HG03521 (cell line): ENCODE data around the gene CHIT1.

Experiments
- ATAC-seq: cut with Tn5 transposase; IDR thresholded peaks from one replicate; pipeline ENCODE4 v1.9.1; 2021; ENCODE audit warnings: mild to moderate bottlenecking, moderate library complexity; ENCODE audit not compliant: unreplicated experiment

Gene CHIT1

DNA sequence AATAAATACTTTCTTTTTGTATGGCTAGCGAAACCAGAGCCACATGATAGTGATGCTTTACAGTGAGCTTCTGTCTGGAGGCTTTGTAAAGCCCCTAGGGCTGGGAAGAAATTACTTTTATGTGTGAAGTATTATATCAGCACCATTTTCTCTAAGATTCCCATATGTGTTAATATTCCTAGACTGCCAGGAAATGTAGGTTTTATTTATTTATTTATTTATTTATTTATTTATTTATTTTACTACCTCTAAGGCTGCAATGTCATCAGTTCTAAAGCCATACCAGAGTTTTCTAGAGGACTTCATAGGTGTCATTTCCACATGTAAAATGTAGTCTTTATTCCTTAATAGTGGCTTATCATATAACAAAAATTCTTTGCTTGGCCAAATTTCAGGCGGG, 38.5 kb downstream of the CHIT1 start:
- ATAC-seq: no peak

DNA sequence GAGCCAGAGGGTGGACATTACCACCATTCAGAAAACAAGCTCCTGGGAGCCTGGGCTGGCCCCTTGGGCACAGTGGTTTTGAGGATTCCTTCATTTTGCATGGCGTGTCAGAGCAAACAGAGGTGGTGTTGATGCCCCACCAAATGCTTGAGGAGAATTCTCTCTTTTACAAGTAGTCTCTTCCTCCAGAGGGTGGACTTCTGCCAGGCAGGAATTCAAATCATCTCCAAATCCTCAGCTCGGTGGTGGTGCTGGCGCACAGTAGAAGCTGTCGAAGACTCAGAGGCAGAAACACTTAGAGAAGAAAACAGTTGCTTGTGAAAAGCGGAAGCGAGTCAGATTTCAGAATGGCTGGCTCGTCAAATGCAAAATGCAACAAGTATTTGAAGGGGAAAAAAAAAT, 39.5 kb downstream of the CHIT1 start:
- no peak for ATAC-seq

DNA sequence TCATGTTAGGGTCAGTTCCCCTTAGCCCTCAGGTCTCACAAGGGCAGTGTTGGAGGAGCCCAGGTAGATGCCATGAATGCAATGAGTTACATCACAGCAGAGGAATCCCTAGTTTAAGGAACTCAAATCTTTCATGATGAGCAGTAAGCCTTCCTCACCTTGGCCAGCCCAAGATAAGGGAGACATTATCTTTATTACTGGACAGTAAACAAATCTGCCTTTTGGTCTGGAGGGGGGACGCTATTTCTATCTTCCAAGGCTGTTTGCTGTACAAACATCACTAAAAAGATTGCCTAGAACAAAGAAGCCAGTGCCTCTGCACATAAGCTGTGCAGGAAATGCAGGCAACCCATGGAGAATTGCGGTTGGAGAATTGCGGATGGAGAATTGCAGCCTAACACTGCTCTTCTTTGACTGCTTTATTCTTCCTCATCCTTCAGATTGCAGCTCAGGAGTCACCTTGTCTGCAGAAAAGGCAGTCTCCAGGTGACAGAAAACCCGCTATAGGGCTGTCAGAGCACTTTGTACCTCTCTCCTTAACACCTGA, 40.7 kb downstream of the CHIT1 start:
- ATAC-seq: no peak

DNA sequence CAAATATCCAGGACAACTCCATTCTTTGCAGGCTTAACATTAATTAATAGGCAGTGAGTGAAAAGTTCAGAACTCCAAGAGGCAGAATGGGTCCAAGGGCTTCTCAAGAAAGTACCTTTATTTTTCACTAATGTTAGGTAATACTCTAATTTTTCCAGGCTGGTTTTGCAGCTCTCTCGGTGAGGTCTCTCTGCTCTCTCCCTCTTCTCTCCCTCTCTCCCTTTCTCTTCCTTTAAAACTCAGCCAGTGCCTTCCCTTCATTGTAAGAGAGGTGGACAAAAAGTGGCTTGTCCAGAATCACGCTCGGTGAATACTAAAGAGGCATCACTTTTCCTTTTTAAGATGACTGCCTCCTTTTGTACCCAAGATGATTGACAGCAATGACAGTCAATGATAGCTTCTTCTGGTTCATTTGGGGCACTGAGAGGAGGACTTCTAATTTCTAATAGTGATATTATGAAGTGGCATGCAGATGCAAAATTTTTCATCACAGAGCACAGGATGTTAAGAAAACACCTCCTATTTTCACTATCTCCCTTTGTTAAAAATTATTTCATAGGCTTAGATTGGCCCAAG, 41.7 kb downstream of the CHIT1 start:
- ATAC-seq: no peak

DNA sequence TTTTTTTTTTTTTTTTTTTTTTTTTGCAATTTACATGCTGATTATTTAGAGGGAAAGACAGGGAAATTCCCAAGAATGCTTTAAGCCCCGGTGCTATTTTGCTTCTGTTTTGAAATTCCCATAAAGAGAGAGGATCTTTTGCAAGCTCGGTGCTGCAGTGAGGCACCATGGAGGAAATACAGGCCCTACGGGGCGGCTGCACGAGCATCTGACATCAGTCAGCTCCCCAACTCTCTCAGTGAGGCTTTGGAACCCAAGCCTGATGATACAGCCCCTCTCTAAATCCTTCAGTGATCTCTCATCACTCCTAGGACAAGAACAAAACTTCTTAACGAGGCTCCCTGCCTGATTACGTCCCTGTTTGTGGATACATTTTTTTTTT, 42.2 kb downstream of the CHIT1 start:
- ATAC-seq: no peak

DNA sequence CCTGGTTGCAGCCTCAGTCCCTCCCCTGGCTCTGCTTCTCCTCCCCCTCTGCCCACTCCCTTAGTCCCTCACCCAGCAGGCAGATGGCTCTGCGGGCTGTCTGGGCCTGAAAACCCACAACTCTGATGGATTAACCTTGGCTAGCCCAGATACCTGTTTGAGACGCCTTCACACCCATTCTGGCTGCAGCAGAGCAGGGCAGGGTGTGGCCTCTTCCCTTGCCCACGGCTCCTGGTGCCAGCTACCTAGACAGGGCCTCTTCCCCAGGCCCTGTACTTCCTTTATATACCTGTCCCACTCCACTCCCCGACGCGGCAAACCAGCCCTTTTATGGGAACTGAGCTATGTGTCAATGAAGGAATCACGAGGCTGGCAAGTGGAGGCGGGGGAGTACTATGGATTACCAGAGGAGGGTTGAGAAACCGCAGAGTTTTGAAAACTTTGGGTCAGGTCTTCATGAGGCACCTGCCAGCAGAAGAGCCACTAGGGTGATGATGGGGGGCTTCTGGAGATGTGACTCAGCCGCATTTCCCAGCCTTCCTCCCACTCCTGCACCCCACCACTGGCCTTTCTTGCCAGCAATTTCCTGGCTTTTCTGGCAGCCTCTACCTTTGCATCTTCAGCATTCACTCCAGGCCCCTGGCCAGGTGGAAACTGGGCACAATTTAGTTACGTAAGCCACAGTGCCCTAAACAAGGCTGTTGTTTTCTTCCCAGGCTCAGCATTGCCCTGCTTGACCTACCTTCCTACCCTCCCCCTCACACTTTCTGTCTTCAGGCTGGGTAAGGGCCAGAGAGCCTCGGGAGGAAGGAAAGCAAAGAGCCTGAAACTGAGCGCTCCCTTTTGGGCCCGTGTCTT, 42.8 kb downstream of the CHIT1 start, which contains the start of gene CHI3L1:
CHI3L1 (minus strand) TSS at position 259 of the 858 bp plus-strand sequence; CDS start at position 178, 81 bp downstream.
- no peak for ATAC-seq

DNA sequence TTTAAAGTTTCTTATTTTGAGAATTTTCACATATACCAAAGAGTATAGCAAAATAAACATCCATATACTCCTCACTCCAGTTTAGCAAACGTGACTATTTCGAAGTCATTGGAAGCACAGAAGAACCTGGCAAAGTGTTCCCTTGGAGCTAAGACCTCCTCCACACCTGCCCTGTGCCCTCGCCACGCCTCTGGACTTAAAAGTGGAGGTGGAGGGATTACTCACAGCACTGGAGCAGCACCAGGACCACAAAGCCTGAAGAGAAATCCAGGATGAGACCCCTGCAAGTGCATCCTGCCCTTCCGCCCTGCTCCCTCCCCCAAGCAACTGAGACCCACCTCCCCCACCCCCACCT, 43.4 kb downstream of the CHIT1 start:
- no peak for ATAC-seq

DNA sequence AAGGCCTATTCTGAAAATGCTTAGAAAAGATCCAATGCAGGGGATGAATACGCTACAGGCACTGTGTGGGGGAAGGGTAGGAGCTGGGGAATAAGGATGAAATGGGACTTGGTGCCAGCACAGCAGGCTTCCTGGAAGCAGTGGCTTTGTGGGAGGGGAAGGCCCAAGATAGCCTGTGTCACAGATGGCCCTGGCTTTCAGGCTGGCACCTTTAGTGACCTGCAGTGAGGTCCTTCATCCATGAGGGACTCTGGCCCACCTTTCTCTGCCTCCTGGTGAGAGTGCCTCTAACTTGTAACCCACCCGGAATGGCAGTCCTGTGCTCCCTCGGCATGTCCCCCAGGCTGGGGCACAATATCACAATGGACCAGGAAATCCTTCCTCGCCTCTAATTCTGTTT, 43.9 kb downstream of the CHIT1 start:
- ATAC-seq: no peak

DNA sequence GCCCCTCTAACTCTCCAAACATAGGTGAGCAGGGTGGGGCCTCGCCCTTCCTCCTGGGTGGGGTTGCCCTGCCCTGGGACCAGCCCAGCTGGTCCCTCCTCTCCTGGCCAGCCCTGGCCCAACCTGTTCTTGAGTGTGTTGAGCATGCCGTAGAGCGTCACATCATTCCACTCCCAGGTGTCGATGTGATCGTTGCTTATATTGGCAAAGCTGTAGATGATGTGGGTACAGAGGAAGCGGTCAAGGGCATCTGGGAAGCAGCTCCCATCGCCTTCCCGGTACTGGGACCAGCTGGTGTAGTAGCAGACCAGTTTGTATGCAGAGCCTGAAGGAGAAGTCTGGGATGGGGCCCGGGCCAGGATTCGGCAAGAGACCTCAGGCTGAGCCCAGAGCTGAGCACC, 44.4 kb downstream of the CHIT1 start:
- no peak for ATAC-seq

DNA sequence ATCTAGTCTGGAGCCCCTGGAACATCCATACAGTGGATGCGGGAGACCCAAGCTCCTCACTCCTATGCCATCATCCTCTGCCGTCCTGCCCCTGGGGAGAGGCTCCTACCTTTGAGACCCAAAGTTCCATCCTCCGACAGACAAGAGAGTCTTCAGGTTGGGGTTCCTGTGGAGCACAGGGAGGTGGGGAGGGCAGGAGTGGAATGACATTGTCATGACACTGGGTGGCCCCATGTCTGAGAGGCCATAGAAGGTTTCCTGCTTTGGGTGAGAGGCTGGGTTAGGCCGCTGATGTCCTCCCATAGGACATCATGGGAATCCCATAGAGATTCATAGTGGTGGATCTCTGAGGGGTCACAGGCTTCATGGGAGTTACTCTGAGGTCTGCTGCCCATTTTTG, 45.0 kb downstream of the CHIT1 start:
- ATAC-seq: no peak

DNA sequence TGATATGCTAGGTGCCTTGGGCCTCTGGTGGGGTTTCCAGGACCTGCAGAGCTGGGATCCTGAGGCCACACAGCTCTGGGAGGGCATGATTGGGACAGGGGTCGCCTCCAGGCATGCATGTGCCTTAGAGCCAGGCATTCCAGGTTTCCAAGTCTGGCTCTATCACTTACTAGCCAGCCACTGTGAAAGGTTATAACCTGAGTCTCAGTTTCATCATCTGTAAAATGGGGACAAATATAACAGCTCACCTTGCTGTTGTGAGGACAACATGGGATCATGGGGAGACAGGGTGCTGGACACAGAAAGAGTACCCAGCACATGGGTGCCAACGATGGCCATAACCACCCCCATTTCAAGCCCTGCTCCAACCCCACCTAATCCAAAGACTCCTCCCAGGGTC, 45.6 kb downstream of the CHIT1 start:
- no peak for ATAC-seq

DNA sequence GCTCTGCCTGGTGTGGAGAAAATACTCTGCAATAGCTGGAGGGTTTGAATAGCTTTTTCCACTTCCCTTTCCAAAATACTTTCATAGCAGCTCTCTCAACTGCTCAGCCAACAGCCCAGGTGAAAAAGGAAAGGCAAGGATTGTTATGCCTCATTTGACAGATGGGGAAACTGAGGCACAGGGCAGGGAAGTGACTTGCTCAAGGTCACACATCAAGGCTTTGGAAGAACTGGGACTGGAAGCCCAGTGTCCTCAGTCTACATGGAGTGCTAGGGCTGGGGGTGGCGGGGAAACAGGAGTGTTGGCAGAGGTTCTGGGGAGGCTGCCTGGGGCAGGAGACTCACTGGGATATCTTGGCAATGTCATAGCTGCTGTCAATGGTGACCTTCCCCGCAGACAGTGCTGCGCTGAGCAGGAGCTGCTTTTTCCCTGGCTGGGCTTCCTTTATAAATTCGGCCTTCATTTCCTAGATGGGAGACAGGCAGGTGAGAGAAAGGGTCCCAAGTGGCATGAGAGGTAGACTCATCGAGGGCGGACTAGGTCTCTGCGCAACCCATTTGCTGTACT, 47.0 kb downstream of the CHIT1 start:
- no peak for ATAC-seq

DNA sequence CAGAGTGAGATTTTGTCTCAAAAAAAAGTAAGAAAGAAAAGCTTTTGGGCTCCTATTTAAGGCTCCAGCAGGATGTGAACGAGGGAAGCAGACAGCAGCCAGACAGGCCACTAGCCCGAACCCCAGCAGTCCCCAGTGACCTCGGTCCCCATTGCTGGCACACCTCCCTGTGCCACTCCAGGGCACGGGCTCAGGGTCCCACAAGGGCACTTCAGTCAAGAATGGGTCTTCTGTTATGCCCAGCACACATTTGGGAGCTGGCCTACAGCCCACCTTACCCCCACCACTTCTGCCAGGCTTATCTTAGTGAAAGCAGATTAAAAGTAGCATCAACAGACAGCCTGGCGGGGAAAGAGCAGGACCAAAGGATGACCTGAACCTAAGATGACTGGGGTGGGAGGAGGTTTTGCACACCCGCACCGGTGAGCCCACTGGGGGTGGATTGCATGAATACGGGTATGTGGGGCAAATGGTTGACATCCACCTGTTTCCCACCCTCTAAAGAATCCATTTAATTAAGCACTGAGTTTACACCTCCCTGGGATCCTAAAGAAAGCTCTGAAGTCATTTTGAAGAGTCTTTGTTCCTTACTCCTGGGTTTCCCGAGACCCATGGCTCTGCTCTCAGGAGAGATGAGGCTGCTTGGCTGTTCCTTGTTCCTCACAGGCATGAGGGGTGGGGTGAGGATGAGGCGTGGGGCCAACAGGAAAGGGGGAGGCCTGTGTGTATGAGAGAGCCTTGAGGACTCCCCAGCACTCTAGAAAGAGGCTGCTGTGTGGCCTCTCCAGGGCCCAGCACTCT, 47.7 kb downstream of the CHIT1 start:
- ATAC-seq: no peak

DNA sequence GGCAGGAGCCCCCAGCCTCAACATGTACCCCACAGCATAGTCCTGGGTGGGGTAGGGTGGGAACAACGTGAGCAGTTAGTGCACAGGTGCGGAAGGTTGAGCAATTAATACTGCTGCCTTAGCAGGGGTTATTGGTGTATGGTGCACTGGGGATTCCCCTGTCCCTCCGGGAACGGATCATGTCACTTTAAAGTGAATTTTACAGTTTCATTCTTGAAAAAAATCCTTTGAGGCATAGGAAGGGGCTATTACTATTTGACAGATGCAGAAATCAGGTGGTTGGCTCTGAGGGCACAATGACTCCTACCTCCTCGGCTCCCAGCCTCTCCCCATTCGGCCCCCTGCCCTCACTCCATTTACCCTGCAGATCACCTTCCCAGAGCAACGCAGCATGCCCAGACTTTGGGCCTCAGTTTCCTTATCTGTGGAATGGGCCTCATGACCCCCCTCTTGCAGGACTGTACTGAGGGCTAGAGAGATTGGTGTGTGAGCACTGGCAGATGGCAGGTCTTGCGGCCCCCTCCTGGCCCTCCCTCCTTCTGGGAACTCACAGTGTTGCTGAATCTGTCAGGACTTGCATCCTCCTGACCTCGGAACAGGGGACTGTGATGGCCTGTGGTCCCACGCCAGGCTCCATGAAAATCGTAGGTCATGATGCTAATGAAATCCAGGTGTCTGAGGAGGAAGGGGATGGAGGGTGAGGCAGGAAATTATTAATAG, 48.7 kb downstream of the CHIT1 start:
- no peak for ATAC-seq

DNA sequence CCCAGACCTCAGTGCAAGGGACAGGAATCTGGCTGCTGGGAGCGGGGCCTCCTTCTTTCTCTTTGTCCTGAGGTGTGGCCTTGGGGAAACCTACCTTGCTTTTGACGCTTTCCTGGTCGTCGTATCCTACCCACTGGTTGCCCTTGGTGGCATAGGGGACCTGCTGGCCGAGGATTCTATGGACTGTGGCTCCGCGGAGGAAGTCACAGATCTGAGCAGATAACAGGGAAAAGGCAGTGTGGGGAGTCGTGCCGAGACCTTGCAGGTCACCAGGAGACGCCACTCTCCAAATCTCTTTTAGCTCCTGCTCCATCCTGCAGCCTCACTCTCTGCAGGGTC, 49.8 kb downstream of the CHIT1 start:
- ATAC-seq: no peak

DNA sequence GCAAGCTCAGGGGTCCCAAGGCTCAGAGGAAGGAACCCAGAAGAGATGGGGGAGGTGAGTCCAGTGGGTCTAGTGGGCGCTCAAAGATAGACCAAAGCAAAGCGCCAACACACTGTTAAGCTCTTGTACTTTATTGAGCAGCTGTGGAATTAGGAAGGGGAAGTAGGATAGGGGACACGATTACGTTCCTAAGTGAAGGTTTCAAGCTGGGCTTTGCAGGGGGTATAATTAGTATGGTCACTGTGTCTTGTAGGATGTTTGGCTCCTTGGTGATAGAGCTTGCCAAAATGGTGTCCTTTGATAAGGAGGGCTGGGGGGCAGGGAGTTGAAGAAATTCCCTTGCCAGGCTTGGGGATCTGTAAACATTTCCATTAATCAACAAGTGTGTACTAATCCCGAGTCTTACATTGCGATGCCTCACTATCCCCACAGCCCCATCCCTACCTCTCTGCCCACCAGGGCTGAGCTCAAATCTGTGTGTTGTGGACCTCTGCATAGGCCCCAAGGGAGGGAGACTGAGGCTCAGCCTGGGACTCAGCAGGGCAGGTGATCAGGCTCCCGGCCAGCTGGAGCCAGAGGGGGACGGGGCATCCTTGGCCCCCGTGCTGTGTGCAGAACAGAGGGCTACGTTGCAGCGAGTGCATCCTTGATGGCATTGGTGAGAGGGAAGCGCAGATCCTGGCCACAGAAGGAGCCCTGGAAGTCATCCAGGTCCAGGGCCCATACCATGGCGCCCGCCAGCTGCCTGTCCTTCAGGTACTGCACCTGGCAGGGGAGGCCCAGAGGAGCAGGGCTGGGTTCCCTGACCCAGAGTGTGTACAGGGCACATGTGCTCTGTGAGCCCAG, 50.4 kb downstream of the CHIT1 start:
- ATAC-seq: no peak

DNA sequence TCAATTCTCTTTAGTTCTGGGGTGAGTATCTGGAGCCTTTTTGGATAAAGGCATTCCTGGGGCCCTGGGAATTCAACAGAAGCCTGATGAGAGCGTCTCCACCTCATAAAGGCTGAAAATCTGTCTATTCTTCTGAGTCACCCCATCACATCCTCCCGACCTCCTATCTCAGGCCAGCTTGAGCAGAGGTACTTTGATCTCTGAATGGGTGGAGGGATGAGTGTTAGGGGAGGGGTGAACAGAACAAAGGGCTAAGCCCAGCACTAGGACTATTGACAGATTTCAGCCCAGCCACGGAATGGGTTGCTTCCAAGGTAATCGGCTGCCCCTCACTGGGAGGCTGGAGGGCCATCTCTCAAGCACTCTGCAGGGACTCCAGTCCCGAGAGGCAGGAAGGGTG, 51.4 kb downstream of the CHIT1 start:
- ATAC-seq: no peak

DNA sequence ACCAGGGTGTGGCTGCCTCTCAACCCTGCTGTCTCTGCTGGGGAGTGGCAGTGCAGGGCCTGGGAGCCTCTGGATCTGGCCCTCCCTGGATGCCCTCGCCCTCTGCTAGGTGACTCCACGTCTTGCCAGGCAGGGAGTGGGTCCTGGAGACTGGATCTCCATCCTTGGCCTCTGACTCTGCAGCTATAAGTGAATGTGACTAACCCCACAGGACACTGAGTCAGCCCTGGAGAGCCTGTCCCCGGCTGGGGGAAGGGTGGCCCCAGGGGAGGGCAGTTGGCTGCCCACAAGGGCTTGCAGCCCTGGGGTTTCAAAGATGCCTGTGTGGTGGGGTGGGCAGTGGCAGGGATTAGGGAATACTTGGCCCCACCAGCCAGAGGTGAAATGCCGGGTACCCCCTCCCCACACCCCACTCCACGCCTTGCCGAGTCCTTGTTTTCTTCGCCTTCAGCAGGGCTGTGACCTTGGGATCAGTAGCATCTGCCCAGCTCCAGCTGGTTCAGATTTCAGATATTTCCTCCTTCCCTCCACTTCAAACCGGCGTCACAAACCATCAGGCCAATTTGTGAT, 51.9 kb downstream of the CHIT1 start:
- ATAC-seq: no peak

DNA sequence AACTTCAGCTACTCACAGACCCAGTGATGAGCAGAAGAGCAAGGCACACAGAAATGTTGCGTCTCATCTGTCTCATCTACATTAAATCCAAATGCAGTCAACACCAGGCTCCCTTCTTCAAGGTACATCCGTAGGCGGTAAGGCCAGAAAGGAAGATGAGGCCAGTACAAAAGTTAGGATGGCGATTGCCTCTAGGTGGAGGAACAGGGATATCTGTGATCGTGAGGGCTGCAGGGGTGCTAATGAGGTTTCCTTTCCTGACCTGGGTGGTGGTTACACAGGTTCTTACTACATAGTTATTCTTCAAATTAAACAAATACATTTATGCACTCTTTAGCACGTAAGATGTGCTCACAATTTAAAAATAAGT, 52.5 kb downstream of the CHIT1 start:
- ATAC-seq: no peak
